Hepatocyte (in vitro differentiated cells): Measurements from ENCODE around the gene MGLL.

Experiments used
- CTCF ChIP-seq: fragments of 200-600 bp; sonication (generic); IDR thresholded peaks from 2 replicates; pipeline ENCODE4 v1.5.1; 2016; ENCODE audit warnings: antibody characterized with exemption, mild to moderate bottlenecking; ENCODE audit not compliant: poor library complexity
- EZH2 ChIP-seq: fragments of 200-600 bp; sonication (generic); IDR thresholded peaks from 2 replicates; pipeline ENCODE4 v1.6.1; 2016; ENCODE audit warnings: antibody characterized with exemption, mild to moderate bottlenecking, borderline replicate concordance
- EZH2phosphoT487 ChIP-seq: fragments of 200-600 bp; sonication (generic); IDR thresholded peaks from one replicate; pipeline ENCODE4 v1.6.1; 2018; ENCODE audit warnings: antibody characterized with exemption, mild to moderate bottlenecking, low read depth, moderate library complexity; ENCODE audit not compliant: unreplicated experiment, severe bottlenecking

- no peak for TF ChIP-seq CTCF
- no peak for TF ChIP-seq EZH2
- TF ChIP-seq EZH2phosphoT487: no peak
Observed at GRCh38 chr3:127707851-127708411, 114.4 kb downstream of the MGLL start.
